IMR-90 (cell line): ENCODE data around the gene WNT7A. TPM values are rescaled to one million over a fixed set of nuclear protein-coding genes. Genes with fewer than 3 reads are reported as not detected.

Experiments
- ATAC-seq: fragments of 200-7000 bp; cut with Tn5 transposase; 2 replicates; pipeline ENCODE4 v1.9.1; 2020; ENCODE audit warnings: low read depth, mild to moderate bottlenecking, moderate library complexity
- BruUV-seq: library from RNA; stranded (reverse); fragments of 400-500 nt; replicated peaks from 2 replicates; lab custom pipeline; 2021; lab: Mats Ljungman, UMichigan
- CTCF ChIA-PET: fragments of 300-600 bp; formaldehyde crosslinking; extraction: SDS; loops from one replicate; lab custom pipeline; 2021; ENCODE audit warnings: antibody characterized with exemption; lab: Yijun Ruan, JAX
- POLR2A ChIA-PET: fragments of 300-600 bp; sonication (Branson Sonifier 250); formaldehyde crosslinking; loops from one replicate; lab custom pipeline; 2022; ENCODE audit warnings: antibody characterized with exemption; ENCODE audit not compliant: unreplicated experiment; lab: Charles Lee
- DNase-seq: peaks from one replicate; pipeline ENCODE4 v3.0.0; 2013
- H2AFZ ChIP-seq: replicated peaks from 2 replicates; pipeline ENCODE3; 2013; ENCODE audit warnings: low read length, mild to moderate bottlenecking; ENCODE audit not compliant: poor library complexity
- H2AK5ac ChIP-seq: 2 replicates; pipeline ENCODE4 v1.6.1; 2013; ENCODE audit warnings: low read depth, low read length, inconsistent platforms
- H2AK9ac ChIP-seq: replicated peaks from 2 replicates; pipeline ENCODE3; 2013; ENCODE audit warnings: mild to moderate bottlenecking, low read depth, low read length, moderate library complexity; ENCODE audit not compliant: poor library complexity
- H2BK120ac ChIP-seq: 2 replicates; pipeline ENCODE4 v1.6.1; 2013; ENCODE audit warnings: low read depth, low read length, inconsistent platforms
- H2BK15ac ChIP-seq: 3 replicates; pipeline ENCODE4 v1.6.1; 2013; ENCODE audit warnings: low read depth, low read length, inconsistent platforms
- H2BK20ac ChIP-seq: 2 replicates; pipeline ENCODE4 v1.6.1; 2013; ENCODE audit warnings: low read depth, mild to moderate bottlenecking, inconsistent platforms, low read length, moderate library complexity
- H2BK5ac ChIP-seq: 2 replicates; pipeline ENCODE4 v1.6.1; 2013; ENCODE audit warnings: mild to moderate bottlenecking, low read depth, low read length, inconsistent platforms; ENCODE audit not compliant: poor library complexity, severe bottlenecking
- H3K14ac ChIP-seq: replicated peaks from 2 replicates; pipeline ENCODE4 v1.6.1; 2013; ENCODE audit warnings: low read depth, low read length, inconsistent platforms
- H3K18ac ChIP-seq: 2 replicates; pipeline ENCODE4 v1.6.1; 2013; ENCODE audit warnings: low read depth, low read length, control low read depth
- H3K23ac ChIP-seq: 2 replicates; pipeline ENCODE4 v1.6.1; 2013; ENCODE audit warnings: low read depth, low read length, inconsistent platforms
- H3K27ac ChIP-seq: 2 replicates; pipeline ENCODE4 v1.5.1; 2013; ENCODE audit warnings: mild to moderate bottlenecking, control low read depth, low read length; ENCODE audit not compliant: insufficient read depth
- H3K27me3 ChIP-seq: 2 replicates; pipeline ENCODE4 v1.6.1; 2013; ENCODE audit warnings: low read length; ENCODE audit not compliant: control insufficient read depth, insufficient read depth
- H3K36me3 ChIP-seq: 2 replicates; pipeline ENCODE4 v1.6.1; 2013; ENCODE audit warnings: low read length, mixed read lengths; ENCODE audit not compliant: control insufficient read depth, insufficient read depth
- H3K4ac ChIP-seq: 2 replicates; pipeline ENCODE4 v1.6.1; 2013; ENCODE audit warnings: low read depth, low read length, inconsistent platforms
- H3K4me1 ChIP-seq: 2 replicates; pipeline ENCODE4 v1.6.1; 2013; ENCODE audit warnings: low read length, mixed read lengths; ENCODE audit not compliant: control insufficient read depth, insufficient read depth
- H3K4me2 ChIP-seq: 2 replicates; pipeline ENCODE4 v1.6.1; 2013; ENCODE audit warnings: low read depth, mild to moderate bottlenecking, control low read depth, low read length, moderate library complexity
- H3K4me3 ChIP-seq: 2 replicates; pipeline ENCODE4 v1.5.1; 2013; ENCODE audit warnings: low read depth, mild to moderate bottlenecking, control low read depth, low read length, moderate library complexity; ENCODE audit not compliant: insufficient read depth
- H3K56ac ChIP-seq: 2 replicates; pipeline ENCODE4 v1.6.1; 2013; ENCODE audit warnings: low read length, inconsistent platforms; ENCODE audit not compliant: insufficient read depth; ENCODE audit errors: extremely low read depth
- H3K79me1 ChIP-seq, 2 experiments: 2 replicates each; pipeline ENCODE4 v1.6.1; 2013; ENCODE audit warnings: low read length in 2 of 2, inconsistent platforms in 1 of 2, low read depth in 1 of 2
- H3K9ac ChIP-seq: 2 replicates; pipeline ENCODE4 v1.6.1; 2013; ENCODE audit warnings: low read depth, low read length, control low read depth
- H3K9me1 ChIP-seq: 2 replicates; pipeline ENCODE4 v1.6.1; 2013; ENCODE audit warnings: low read length, inconsistent platforms; ENCODE audit not compliant: insufficient read depth
- H3K9me3 ChIP-seq: 2 replicates; pipeline ENCODE4 v1.6.1; 2013; ENCODE audit warnings: low read length; ENCODE audit not compliant: control insufficient read depth, insufficient read depth
- H4K20me1 ChIP-seq: 2 replicates; pipeline ENCODE4 v1.6.1; 2013; ENCODE audit warnings: low read length, inconsistent platforms; ENCODE audit not compliant: insufficient read depth
- H4K5ac ChIP-seq: 2 replicates; pipeline ENCODE4 v1.6.1; 2013; ENCODE audit warnings: mild to moderate bottlenecking, low read depth, low read length, control low read depth
- H4K8ac ChIP-seq, 2 experiments: 2 replicates each; pipeline ENCODE4 v1.6.1; 2013; ENCODE audit warnings: low read depth in 2 of 2, low read length in 2 of 2, control low read depth in 1 of 2, inconsistent platforms in 1 of 2
- H4K91ac ChIP-seq: 2 replicates; pipeline ENCODE4 v1.6.1; 2013; ENCODE audit warnings: low read depth, low read length, inconsistent platforms; ENCODE audit not compliant: insufficient read depth
- BHLHE40 ChIP-seq: fragments of 150-350 bp; IDR thresholded peaks from 2 replicates; pipeline ENCODE4 v1.6.1; 2016; ENCODE audit warnings: mild to moderate bottlenecking, low read depth, low read length
- CEBPB ChIP-seq: IDR thresholded peaks from 2 replicates; pipeline ENCODE4 v1.6.1; 2012; ENCODE audit warnings: low read depth, low read length, improper control_type of control experiment
- ELK1 ChIP-seq: fragments of 150-350 bp; IDR thresholded peaks from 2 replicates; pipeline ENCODE4 v1.6.1; 2016; ENCODE audit warnings: low read depth, mild to moderate bottlenecking, low read length, moderate library complexity, borderline replicate concordance
- FOS ChIP-seq: fragments of 150-350 bp; IDR thresholded peaks from 2 replicates; pipeline ENCODE4 v1.6.1; 2016; ENCODE audit warnings: low read depth, low read length
- RAD21 ChIP-seq: IDR thresholded peaks from 2 replicates; pipeline ENCODE4 v1.6.1; 2012; ENCODE audit warnings: low read length, improper control_type of control experiment
- RCOR1 ChIP-seq: IDR thresholded peaks from 2 replicates; pipeline ENCODE4 v1.6.1; 2012; ENCODE audit warnings: mild to moderate bottlenecking, low read length, improper control_type of control experiment; ENCODE audit not compliant: insufficient replicate concordance
- RFX5 ChIP-seq: IDR thresholded peaks from 2 replicates; pipeline ENCODE4 v1.8.0; 2012; ENCODE audit warnings: low read depth, mild to moderate bottlenecking, low read length, moderate library complexity
- WGBS, 2 experiments: methylation state at CpG; one replicate each; pipeline versions ENCODE4 v1.1.5 to v1.1.7; 2013; ENCODE audit warnings: missing lambda C conversion rate in 2 of 2; ENCODE audit not compliant: insufficient read length in 1 of 2; ENCODE audit errors: extremely low coverage in 2 of 2; 5-methylcytosine and 5-hydroxymethylcytosine counted together
- dilution Hi-C: fragments of 300-500 bp; cut with HindIII; formaldehyde crosslinking; loops from one replicate; pipeline ENCODE4 v1.14.3; 2018; ENCODE audit warnings: low sequenced_read_pairs; ENCODE audit not compliant: unreplicated experiment
- in situ Hi-C: fragments of 300-500 bp; cut with MboI; formaldehyde crosslinking; loops from 3 replicates; pipeline ENCODE4 v1.14.3; 2019; ENCODE audit warnings: low sequenced_read_pairs, inconsistent platforms, mixed read lengths
- intact Hi-C: fragments of 100-400 bp; cut with micrococcal nuclease; formaldehyde crosslinking; loops from 2 replicates; pipeline ENCODE4 v1.10.0; 2022
- polyA plus RNA-seq, 3 experiments: library from polyadenylated mRNA; depleted of rRNA; stranded (reverse); fragments of >200 nt; gene quantifications; 2 replicates each; pipeline ENCODE4 v1.2.3, GENCODE V29; 2012; ENCODE audit warnings: low replicate concordance in 1 of 3
- total RNA-seq: library from RNA; depleted of rRNA; stranded (reverse); fragments of >200 nt; gene quantifications from 2 replicates; pipeline ENCODE4 v1.2.3, GENCODE V29; 2012

The WNT7A gene
- total and polyA plus RNA-seq, 2 of the 4 experiments (the other 2 are of a cell fraction) = not detected

GRCh38 chr3:13812034-13812471 lies 67.8 kb downstream of the WNT7A start:
- no peak overlapping the region for H3K27ac ChIP-seq
- in situ Hi-C loops = no loop called here
- dilution Hi-C loops = no loop called here
- no peak overlapping the region for H2BK15ac ChIP-seq
- no peaks in the 10 kb centered on the region for H3K36me3 ChIP-seq
- H4K91ac ChIP-seq = no peak overlapping the region
- no TSS peak for BruUV-seq
- no peak overlapping the region for H4K8ac ChIP-seq
- H3K4me1 ChIP-seq = no peaks in the 10 kb centered on the region
- no peak overlapping the region for H2BK5ac ChIP-seq
- no peaks in the 10 kb centered on the region for H3K79me1 ChIP-seq
- peaks cover 44% of the 10 kb centered on the region for H3K9me3 ChIP-seq
- TF ChIP-seq RFX5 (no peak), BHLHE40 (no peak), RAD21 (no peak), FOS (no peak), ELK1 (no peak), RCOR1 (no peak), CEBPB (no peak)
- CTCF ChIA-PET = no interaction called here
- ATAC-seq = no peak
- no peak overlapping the region for H3K18ac ChIP-seq
- 29% methylated on average over 3 of the region's 11 CpGs; no CpG with 5 or more reads in 1 of the 2 experiments for WGBS, 2 experiments
- H3K14ac ChIP-seq = no peak overlapping the region
- H3K9ac ChIP-seq = no peak overlapping the region
- no peaks in the 10 kb centered on the region for H3K27me3 ChIP-seq
- no peak overlapping the region for H2AFZ ChIP-seq
- H3K4ac ChIP-seq = no peak overlapping the region
- no peaks in the 10 kb centered on the region for H4K20me1 ChIP-seq
- H3K4me2 ChIP-seq = no peak overlapping the region
- H2BK120ac ChIP-seq = no peak overlapping the region
- H4K5ac ChIP-seq = no peak overlapping the region
- no peak overlapping the region for H2BK20ac ChIP-seq
- no peak for DNase-seq
- H3K23ac ChIP-seq = no peak overlapping the region
- POLR2A ChIA-PET = no interaction called here
- H3K56ac ChIP-seq = no peak overlapping the region
- no peak overlapping the region for H3K4me3 ChIP-seq
- no peak overlapping the region for H2AK9ac ChIP-seq
- no peak overlapping the region for H2AK5ac ChIP-seq
- intact Hi-C loops = no loop called here
- H3K9me1 ChIP-seq = no peaks in the 10 kb centered on the region
